Measurements from ENCODE around the gene VPS41.

VPS41 gene

GRCh38 chr7:38798552-38799267 is 110.3 kb downstream of the VPS41 start:
- DNase-seq = no peak

- peak; percentile 70 for DNase-seq
Observed at GRCh38 chr7:38796626-38797501, 112.1 kb downstream of the VPS41 start.

- DNase-seq = no peak
Observed at GRCh38 chr7:38795593-38795992, 113.4 kb downstream of the VPS41 start.

GRCh38 chr7:38781991-38782390 is 127.0 kb downstream of the VPS41 start:
- DNase-seq = no peak

GRCh38 chr7:38777609-38778008 is 131.4 kb downstream of the VPS41 start:
- no peak for DNase-seq

- DNase-seq = no peak
Observed at GRCh38 chr7:38775506-38776175, 133.3 kb downstream of the VPS41 start.

GRCh38 chr7:38773430-38773829 is 135.6 kb downstream of the VPS41 start:
- no peak for DNase-seq

- DNase-seq = no peak
Observed at GRCh38 chr7:38760226-38760625, 148.8 kb downstream of the VPS41 start.

GRCh38 chr7:38759028-38759427 is 150.0 kb downstream of the VPS41 start:
- DNase-seq = no peak

- no peak for DNase-seq
Observed at GRCh38 chr7:38757931-38758330, 151.1 kb downstream of the VPS41 start.

- no peak for DNase-seq
Observed at GRCh38 chr7:38756521-38756920, 152.5 kb downstream of the VPS41 start.

GRCh38 chr7:38753347-38753746 is 155.6 kb downstream of the VPS41 start:
- DNase-seq = no peak

- DNase-seq = no peak
Observed at GRCh38 chr7:38751416-38751815, 157.6 kb downstream of the VPS41 start.

- DNase-seq = no peak
Observed at GRCh38 chr7:38748056-38748610, 160.9 kb downstream of the VPS41 start.

GRCh38 chr7:38746438-38746837 is 162.6 kb downstream of the VPS41 start:
- no peak for DNase-seq

- no peak for DNase-seq
Observed at GRCh38 chr7:38744746-38745145, 164.2 kb downstream of the VPS41 start.

- DNase-seq = no peak
Observed at GRCh38 chr7:38743899-38744298, 165.1 kb downstream of the VPS41 start.

GRCh38 chr7:38740041-38740440 is 168.9 kb downstream of the VPS41 start:
- DNase-seq = no peak

- no peak for DNase-seq
Observed at GRCh38 chr7:38736138-38736537, 172.9 kb downstream of the VPS41 start.

- DNase-seq = no peak
Observed at GRCh38 chr7:38731215-38731614, 177.8 kb downstream of the VPS41 start.

GRCh38 chr7:38728145-38728544 is 180.8 kb downstream of the VPS41 start:
- no peak for DNase-seq

- no peak for DNase-seq
Observed at GRCh38 chr7:38727184-38727940, 181.6 kb downstream of the VPS41 start.

- DNase-seq = no peak
Observed at GRCh38 chr7:38723327-38723726, 185.7 kb downstream of the VPS41 start.

Data from midbrain (tissue), 1 donor.